Chondrocyte (in vitro differentiated cells): ENCODE measurements around the gene ALS2CL. TPM values are rescaled to one million over a fixed set of nuclear protein-coding genes. Genes with fewer than 3 reads are reported as not detected.

Experiments
- DNase-seq: peaks from one replicate; pipeline ENCODE4 v3.0.0; 2021; ENCODE audit warnings: mixed read lengths, low spot score
- H3K27ac Mint-ChIP-seq: one replicate; pipeline ENCODE4 v1.8.0; 2021; ENCODE audit warnings: mild to moderate bottlenecking, moderate library complexity, mixed read lengths; ENCODE audit not compliant: unreplicated experiment
- H3K27me3 Mint-ChIP-seq: 2 replicates; pipeline ENCODE4 v1.8.0; 2021; ENCODE audit warnings: low read depth, mixed read lengths
- H3K36me3 Mint-ChIP-seq: 2 replicates; pipeline ENCODE4 v1.8.0; 2021; ENCODE audit warnings: low read depth, mixed read lengths
- H3K4me1 Mint-ChIP-seq: 2 replicates; pipeline ENCODE4 v1.8.0; 2021; ENCODE audit warnings: low read depth, mild to moderate bottlenecking, mixed read lengths
- H3K4me3 Mint-ChIP-seq: one replicate; pipeline ENCODE4 v1.8.0; 2021; ENCODE audit warnings: mild to moderate bottlenecking, moderate library complexity, mixed read lengths; ENCODE audit not compliant: unreplicated experiment
- H3K9me3 Mint-ChIP-seq: 2 replicates; pipeline ENCODE4 v1.8.0; 2021; ENCODE audit warnings: low read depth, mixed read lengths
- CTCF ChIP-seq: fragments of 200-600 bp; sonication (generic); IDR thresholded peaks from 2 replicates; pipeline ENCODE4 v1.5.0; 2021; ENCODE audit warnings: antibody characterized with exemption, mild to moderate bottlenecking, moderate library complexity
- total RNA-seq: library from RNA; stranded (reverse); gene quantifications from 3 replicates; pipeline ENCODE4 v1.2.1, GENCODE V29; 2021

Gene ALS2CL
- total RNA-seq, 1 donor from 2014 or later, result 3.6 TPM

GRCh38 chr3:46665763-46666452 is 27.6 kb downstream of the ALS2CL start:
- Mint-ChIP-seq H3K4me3 (no peak overlapping the region), H3K4me1 (peaks cover 6% of the 10 kb centered on the region), H3K27ac (no peak overlapping the region), H3K27me3 (peaks cover 5% of the 10 kb centered on the region), H3K9me3 (no peaks in the 10 kb centered on the region), H3K36me3 (no peaks in the 10 kb centered on the region)
- TF ChIP-seq CTCF, result no peak
- DNase-seq, result peak; percentile 66

- no peak overlapping the region for H3K27ac Mint-ChIP-seq
- no peak overlapping the region for H3K4me3 Mint-ChIP-seq
- TF ChIP-seq CTCF, result no peak
- peak; percentile 79 for DNase-seq
- peaks cover 8% of the 10 kb centered on the region for H3K4me1 Mint-ChIP-seq
- H3K27me3 Mint-ChIP-seq, result peaks cover 5% of the 10 kb centered on the region
- no peaks in the 10 kb centered on the region for H3K36me3 Mint-ChIP-seq
- no peaks in the 10 kb centered on the region for H3K9me3 Mint-ChIP-seq
Observed at GRCh38 chr3:46664971-46665762, 28.3 kb downstream of the ALS2CL start.

- H3K4me1 Mint-ChIP-seq, result peaks cover 16% of the 10 kb centered on the region
- no peak overlapping the region for H3K27ac Mint-ChIP-seq
- H3K4me3 Mint-ChIP-seq, result no peak overlapping the region
- no peak for TF ChIP-seq CTCF
- no peaks in the 10 kb centered on the region for H3K9me3 Mint-ChIP-seq
- peak; percentile 59 for DNase-seq
- H3K36me3 Mint-ChIP-seq, result no peaks in the 10 kb centered on the region
- H3K27me3 Mint-ChIP-seq, result peaks cover 5% of the 10 kb centered on the region
Observed at GRCh38 chr3:46664188-46664970, 29.1 kb downstream of the ALS2CL start.

- DNase-seq, result peak; percentile 67
- Mint-ChIP-seq H3K36me3 (no peaks in the 10 kb centered on the region), H3K4me3 (no peak overlapping the region), H3K4me1 (peaks cover 20% of the 10 kb centered on the region), H3K9me3 (no peaks in the 10 kb centered on the region), H3K27me3 (peaks cover 5% of the 10 kb centered on the region), H3K27ac (no peak overlapping the region)
- peak; percentile 32 for TF ChIP-seq CTCF
Observed at GRCh38 chr3:46663591-46664135, 29.8 kb downstream of the ALS2CL start.
